ENCODE results near the gene LZTR1.
"Not testable (repeated sequence)": the region's sequence is repeated elsewhere in the genome, so short reads cannot be mapped to it uniquely, and the experiment has no call there.

LZTR1 gene

DNA sequence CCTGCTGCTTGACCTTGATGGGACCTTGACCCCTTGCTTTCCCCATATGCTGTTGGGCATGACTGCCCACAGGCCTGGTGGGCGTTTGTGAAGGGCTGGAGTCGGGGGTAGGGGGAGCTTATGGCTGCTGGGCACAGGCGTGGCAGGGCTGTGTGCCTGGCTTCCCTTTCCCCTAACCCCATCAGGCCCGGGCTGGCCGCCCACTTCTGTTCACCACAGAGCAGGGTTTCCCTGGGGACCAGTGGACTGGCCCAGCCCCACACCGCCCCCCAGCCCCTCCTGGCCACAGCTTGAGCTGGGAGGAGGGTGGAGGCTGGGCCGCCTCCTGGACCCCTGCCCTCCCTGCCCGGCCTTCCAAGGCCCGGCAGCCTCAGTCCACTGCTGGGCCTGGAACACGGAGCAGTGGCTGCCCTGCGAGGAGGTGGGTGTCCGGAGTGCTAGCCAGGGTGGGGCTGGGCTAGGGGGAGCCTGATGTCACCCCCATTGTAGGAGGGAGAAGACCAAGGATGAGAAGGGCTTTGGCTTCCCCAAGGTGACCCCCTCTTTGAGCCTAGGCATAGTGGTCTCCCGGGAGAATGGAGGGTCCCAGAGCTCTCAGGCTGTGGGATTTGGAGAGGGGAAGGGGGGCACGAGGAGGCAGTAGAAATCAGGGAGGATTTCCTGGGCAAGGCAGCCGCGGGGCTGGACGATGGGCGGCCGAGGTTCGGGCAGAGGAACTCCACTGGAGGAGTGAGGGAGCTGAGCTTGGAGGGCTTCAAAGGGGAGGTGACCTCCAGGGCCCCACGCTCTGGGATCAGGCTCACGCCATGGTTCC lies 15.0 kb upstream of the LZTR1 start, which contains the start of gene AIFM3:
AIFM3 (plus strand) TSS at position 373 of the 814 bp plus-strand sequence. CDS start 690 bp downstream, outside the sequence.
- no peak for DNase-seq

DNA sequence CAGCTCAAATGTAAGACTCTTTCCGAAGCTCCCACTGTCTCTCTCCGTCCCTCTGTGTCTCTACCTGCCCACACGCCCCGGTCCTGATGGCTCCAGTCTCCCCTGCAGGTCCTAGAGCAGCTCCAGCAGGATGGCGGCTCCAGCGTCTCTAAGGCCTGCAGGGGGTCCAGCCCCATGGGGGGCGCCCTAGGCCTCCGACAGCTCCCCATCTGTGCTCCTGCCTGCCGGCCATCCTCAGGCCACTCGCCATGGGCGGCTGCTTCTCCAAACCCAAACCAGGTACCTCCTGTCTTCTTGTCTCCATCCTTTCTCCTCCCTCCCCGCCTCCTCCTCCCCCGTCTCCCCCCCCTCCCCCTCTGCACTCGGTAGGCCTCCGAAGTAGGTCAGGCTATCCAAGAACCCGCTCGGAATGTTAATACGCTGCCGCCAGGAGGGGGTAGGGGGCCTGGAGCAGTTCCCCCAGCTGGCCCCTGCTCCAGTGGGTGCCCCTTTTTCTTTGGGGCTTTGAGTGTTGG lies 14.3 kb upstream of the LZTR1 start:
- no peak for DNase-seq

DNA sequence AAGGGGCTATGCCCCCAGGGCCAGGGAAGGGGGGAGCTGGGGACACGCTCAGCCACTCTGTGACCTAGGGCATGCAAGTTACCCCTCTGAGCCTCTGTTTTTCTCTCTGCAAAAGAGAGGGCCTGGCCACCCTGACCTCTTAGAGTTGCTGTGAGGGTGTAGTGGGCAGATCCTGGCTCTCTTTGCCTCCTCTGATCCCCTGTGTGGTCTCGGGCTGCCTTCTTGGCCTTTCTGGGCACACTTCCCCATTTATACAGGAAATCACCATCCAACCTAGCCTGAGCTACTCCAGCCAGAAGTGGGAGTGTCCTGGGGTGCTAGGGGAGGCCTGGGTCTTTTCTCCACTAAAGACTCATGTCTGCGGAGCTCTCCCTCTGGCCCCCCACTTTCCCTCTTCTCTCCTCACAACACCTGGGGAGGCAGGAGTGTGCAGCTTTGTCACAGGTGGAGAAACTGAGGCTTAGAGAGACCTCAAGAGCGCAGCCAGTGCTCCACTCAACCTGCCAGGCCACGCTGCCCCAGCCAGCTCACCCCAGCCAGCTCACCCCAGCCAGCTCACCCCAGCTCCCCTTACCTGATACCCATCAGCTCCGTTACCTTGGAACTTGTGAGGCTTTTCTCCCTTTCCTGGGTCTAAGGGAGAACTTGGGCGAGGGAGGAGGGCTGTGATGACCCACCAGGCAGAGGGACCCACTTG lies 13.7 kb upstream of the LZTR1 start:
- no peak for DNase-seq

DNA sequence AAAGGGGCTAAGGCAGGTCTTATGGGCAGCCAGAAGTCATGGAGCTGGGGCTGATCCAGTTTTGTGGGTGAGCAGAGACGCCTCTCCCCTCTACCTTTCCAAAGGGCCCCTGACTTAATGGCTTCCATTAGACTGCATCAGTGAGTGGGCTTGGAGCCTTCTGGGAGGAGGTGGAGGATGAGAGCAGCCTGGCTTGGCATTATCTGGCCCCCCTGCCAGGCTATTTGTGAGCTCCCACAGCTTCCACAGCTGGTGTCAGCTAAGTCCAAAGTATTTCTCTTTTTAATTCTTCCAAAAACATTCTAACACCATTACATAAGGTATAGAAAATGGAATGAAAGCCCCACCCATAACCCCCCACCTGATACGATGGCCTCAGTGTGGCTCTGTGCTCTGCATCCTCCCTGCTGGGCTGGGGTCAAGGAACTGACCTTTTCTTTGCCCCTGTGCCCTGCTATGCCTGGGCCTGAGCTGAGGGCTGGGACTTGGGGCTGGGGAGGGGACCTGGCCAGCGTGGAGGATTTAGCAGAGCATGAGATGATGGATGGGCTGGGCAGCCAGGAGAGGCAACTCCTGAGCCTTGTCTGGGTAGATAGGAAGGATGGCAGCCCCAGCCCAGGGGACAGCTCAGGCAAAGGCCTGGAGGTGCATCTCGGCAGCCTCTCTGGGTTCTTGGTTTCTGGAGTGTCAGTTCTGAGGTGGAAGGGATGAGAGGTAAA lies 11.0 kb upstream of the LZTR1 start:
- no peak for DNase-seq

DNA sequence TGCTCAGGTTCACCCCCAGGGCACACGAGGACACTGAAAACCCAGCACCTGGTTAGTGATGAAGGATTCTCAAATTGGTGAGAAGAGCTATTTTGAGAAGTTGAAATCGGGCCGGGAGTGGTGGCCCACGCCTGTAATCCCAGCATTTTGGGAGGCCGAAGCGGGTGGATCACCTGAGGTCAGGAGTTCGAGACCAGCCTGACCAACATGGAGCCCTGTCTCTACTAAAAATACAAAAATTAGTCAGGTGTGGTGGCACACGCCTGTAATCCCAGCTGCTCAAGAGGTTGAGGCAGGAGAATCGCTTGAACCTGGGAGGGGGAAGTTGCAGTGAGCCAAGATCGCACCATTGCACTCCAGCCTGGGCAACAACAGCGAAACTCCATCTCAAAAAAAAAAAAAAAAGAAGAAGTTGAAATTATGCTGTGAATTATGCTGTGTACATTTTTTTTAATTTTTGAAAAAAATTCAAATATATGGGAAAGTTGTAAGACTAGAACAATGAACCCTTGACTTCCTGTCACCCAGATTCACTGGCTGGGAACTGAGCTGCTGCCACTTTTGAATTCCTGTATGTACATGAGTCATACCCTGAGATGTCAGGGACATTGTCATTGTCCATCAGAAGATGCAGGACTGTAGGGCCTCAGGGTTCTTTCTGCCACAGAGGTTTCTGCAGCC lies 9.9 kb upstream of the LZTR1 start:
- not testable (repeated sequence) for DNase-seq

DNA sequence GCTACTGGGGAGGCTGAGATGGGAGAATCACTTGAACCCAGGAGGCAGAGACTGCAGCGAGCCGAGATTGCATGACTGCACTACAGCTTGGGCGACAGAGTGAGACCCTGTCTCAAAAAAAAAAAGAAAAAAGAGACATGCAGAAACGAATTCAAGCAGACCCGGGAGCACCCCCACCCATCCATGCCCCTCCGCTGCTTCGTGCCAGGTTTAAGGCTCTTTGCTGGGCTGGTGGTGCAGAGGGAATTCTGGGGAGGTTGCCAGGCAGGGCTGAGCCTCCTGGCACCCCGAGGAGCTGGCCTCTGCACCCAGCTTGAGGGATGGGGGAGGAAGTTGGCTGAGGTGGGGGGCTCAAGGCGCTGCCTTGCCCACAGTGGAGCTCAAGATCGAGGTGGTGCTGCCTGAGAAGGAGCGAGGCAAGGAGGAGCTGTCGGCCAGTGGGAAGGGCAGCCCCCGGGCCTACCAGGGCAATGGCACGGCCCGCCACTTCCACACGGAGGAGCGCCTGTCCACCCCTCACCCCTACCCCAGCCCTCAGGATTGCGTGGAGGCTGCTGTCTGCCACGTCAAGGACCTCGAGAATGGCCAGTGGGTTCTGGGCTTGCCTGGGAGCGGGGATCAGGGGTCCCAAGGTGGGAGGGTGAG lies 9.0 kb upstream of the LZTR1 start:
- no peak for DNase-seq

DNA sequence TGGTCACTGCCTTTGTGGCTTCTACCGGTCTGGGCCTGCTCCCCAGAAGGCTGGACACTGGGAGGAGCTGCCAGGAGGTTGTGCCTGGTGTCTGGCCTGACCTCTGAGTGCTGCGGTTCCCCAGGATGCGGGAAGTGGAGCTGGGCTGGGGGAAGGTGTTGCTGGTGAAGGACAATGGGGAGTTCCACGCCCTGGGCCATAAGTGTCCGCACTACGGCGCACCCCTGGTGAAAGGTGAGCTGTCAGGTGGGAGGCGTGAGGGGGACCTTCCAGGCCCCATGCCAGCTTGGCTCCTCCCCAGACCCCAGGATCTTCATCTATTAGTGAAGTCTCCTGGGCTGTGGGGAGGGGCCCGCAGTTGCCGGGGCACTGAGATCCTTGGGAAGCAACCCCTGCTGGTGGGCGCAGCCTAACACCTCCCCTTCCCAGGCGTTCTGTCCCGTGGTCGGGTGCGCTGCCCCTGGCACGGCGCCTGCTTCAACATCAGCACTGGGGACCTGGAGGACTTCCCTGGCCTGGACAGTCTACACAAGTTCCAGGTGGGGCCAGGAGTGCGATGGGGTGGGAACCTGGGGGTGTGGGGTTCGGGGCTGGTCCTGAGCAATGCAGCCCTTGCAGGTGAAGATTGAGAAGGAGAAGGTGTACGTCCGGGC lies 8.3 kb upstream of the LZTR1 start:
- DNase-seq, result no peak

DNA sequence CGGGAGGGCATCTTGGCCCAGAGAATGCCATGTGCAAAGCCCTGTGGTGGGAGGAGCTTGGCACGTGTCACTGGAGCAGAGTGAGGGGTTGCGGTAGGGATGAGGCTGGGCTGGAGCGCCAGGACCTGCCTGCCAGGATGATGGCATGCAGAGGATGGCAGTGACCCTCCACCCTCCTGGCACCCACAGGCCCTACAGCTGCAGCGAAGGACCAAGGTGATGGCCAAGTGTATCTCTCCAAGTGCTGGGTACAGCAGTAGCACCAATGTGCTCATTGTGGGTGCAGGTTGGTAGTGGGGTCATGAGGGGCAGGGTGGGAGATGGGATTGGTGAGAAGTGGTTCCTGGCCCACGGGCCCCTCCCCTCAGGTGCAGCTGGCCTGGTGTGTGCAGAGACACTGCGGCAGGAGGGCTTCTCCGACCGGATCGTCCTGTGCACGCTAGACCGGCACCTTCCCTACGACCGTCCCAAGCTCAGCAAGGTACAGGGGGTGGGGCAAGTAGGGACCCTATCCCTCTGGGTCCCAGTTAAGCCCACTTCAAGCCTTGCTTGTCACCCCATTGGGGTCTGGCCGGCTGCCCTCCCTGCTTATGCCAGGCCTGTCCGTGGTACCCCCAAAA lies 7.7 kb upstream of the LZTR1 start:
- no peak for DNase-seq

DNA sequence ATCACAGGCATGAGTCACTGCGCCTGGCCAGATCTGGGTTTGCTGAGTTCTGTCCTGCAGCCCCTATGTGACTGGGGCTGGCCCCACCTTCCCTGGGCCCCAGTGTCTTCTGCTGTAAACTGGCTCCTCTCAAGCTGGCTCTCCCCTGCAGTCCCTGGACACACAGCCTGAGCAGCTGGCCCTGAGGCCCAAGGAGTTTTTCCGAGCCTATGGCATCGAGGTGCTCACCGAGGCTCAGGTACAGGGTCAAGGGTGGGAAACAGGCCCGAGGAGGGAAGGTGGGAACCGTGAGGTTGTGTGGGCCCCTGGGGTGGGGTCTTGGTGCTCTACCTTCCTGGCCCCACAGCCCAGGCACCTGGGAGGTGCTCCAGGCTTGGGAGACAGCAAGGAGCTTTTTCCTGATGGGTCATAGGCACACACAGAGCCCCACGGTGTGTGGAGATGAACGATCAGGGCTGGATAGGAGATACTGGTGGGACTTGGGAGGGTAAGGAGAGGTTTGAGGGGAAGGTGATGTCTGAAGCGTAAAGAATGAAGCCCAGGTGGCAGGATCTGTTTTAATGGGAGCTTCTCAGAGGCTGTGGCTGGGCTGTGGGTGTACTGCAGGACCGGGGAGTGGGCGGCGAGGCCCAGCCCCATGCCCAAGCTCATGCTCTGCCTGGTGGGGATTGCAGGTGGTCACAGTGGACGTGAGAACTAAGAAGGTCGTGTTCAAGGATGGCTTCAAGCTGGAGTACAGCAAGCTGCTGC lies 6.4 kb upstream of the LZTR1 start:
- DNase-seq, result no peak

DNA sequence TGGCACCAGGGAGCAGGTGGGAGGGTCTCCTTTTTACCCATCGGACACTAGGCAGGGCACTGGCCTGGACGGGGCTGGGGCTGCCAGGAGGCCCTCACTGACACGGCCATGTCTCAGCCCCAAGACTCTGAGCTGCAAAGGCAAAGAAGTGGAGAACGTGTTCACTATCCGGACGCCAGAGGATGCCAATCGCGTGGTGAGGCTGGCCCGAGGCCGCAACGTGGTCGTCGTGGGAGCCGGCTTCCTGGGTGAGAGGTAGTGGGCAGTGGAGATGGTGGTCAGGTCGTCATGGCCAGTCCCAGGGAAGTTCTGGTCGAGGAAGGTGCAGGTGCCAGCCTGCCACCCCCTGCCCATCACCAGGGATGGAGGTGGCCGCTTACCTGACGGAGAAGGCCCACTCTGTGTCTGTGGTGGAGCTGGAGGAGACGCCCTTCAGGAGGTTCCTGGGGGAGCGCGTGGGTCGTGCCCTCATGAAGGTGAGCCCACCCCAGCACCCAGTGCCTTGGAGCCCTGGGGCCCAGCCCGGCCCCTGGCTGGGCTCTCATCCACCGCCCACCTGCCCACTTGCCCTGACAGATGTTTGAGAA lies 5.7 kb upstream of the LZTR1 start:
- no peak for DNase-seq

DNA sequence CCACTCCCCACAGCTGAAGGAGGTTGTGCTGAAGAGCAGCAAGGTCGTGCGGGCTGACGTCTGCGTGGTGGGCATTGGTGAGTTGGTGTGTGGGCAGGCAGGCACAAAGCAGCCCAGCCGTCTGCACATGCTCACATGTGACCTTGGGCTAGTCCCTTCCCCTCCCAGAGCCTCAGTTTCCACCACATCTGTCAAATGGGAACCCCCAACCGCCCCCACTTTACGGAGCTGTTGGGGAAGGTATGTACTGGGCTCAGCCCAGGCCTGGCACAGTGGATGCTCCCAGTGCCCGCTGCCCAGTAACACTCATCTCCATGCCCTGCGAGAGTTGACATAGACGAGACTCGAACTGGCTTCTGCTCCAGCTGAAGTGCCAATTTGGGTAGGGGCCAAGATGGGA lies 5.1 kb upstream of the LZTR1 start:
- no peak for DNase-seq

DNA sequence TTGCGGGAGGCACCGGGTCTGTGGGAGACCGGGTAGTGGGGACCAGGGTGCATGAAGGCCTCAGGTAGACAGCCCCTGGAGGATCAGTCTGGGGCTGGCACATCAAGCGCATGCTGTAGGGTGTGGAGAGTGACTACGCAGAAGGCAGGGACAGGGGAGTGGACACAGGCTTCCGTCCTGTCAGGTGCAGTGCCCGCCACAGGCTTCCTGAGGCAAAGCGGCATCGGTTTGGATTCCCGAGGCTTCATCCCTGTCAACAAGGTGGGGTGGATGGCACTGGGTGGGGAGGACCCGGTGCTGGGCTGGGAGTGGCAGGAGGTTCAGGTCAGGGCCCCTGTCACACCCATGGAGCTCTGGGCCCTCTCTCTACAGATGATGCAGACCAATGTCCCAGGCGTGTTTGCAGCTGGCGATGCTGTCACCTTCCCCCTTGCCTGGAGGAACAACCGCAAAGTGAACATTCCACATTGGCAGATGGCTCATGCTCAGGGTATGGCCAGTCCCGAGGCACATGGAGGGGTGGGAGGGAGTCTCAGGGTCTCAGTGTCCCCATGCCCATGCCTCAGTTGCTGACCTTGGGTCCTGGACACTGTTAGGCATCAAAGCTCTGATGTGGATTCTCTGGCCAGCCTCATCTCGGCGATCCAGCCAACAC lies 4.5 kb upstream of the LZTR1 start:
- no peak for DNase-seq

DNA sequence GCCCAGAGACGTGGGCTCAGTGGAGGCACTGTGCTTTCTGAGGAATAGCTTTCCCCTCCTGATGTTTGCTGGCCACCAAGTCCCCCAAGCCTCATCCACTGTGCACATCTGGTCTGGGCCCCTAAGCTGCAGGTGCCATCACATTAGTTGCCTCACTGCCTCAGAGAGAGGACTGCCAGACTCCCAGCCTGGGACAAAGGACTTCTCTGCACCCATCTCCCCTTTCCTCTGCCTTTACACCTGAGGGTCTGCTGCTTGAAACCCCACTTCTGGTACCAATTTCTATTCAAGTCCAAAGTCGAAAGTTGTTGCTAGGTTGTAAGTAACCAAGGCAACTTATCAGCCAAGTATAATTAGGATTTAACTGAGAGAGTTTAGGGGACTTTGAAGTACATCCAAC lies 3.7 kb upstream of the LZTR1 start:
- DNase-seq, result no peak

DNA sequence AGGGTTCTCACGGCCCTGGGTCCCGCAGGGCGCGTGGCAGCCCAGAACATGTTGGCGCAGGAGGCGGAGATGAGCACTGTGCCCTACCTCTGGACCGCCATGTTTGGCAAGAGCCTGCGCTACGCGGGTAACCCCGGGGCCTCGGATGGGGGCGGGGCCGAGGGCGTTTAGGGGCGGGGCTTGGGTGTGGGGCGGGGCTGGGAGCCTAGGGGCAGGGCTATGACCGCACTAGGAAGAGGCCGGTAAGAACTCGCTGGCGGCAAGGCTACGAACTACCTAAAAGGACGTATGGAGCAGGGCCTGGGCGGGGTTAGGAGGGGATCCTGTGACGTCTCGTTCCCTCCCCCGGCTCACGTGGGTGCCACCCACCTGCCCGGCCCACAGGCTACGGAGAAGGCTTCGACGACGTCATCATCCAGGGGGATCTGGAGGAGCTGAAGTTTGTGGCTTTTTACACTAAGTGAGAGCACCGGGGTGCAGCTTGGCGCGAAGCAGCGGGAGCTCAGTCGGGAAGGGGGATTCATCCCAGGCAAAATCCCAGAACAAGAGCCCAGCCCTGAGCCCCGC lies 2.8 kb upstream of the LZTR1 start:
- no peak for DNase-seq

DNA sequence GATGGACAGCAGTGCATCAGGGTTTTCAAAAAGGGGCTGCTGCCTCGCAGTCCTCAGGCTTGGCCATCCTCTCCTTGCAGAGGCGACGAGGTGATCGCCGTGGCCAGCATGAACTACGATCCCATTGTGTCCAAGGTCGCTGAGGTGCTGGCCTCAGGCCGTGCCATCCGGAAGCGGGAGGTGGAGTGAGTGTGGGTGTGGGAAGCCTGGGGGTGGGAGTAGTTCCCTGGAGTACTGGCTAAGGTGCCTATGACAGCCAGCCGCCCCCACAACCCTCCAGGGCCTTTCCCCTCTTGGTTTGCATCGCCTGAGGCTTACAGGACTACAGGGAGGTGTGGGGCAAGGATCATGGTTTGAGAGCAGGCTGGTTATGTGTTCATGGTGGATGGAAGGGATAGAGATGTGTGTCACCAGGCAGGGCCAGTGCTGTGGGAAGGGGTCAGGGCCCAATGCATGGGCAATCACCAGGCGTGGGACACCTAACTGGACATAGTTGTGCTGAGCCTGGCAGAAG lies 2.1 kb upstream of the LZTR1 start:
- DNase-seq, result no peak

DNA sequence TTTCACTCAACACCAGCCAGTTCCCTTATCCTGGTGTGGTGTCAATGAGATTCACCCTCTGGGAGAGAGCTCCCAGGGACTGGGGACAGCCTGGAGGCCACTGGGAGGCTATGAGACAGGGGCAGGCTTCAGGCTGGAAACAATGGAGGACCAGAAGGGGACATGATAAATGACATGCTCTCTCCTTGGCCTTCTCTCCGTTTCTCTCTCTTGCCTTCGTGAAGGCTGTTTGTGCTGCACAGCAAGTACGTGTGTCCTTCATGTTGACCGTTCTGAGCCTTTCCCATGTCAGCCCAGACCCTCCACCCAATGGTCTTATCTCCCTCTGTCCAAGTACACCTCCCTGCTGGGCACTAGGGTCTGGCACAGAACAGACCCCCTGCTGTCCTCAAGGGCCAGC lies 1.6 kb upstream of the LZTR1 start:
- no peak for DNase-seq

DNA sequence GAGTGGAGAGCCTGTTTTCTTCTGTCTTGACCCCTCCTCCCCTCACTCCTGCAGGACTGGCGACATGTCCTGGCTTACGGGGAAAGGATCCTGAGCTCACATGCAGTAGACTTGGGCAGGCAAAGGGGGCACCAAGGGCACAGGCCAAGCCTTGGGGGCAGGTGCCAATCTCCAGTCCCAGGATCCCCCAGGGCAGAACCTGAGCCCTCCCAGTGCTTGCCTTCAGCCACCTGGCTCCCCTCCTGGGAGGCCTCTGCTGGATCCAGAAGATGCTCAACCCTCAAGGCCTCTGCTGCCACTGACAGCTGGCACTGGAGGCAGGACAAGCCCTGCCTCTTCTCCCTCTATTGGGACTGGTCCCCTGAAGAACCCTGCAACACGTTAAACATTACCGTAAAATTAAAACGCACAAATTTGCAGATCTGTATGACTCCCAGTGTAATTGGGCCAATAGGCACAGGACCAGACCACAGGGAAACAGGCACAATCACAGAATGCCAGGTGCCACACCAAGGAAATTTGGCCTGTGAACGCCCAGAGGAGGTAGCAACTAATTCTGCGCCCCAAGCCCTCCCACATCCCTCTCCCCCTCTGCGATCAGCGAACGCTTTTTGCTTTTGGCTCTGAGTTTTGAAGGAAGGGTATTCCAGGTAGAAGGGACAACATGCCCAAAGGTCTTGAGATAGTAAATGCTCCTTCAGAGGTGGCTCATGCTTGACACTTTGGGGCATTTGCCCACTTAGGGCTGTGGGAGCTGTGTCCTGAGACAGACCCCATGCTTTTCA lies 967 bp upstream of the LZTR1 start:
- no peak for DNase-seq

DNA sequence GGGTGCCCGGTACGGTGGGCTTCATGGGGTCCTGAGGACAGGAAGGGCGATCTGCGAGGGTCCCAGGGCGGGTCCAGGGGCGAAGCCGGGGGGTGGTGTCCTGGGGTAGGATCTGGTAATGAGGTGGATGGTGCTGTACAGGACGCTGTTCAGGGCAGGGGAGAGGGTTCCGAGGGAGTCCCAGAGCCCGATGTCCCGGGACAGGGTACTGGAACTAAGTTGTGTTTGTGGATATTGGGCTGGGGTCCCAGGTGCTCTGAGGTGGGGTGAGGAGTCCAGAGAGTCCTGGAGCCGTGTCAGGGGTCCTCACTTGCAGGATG lies 426 bp downstream of the LZTR1 start:
- DNase-seq, result no peak
